ENCODE data around the gene SIRT2. TPM values are rescaled to one million over a fixed set of nuclear protein-coding genes. Genes with fewer than 3 reads are reported as not detected.

SIRT2 gene
- total RNA-seq, 2 experiments from 2014 or later, result 19.4 to 21.2 TPM

- DNase-seq, result no peak
- Mint-ChIP-seq H3K4me3 (peak overlapping the region; percentile 78), H3K27ac (peak overlapping the region; percentile 91), H3K9me3 (no peaks in the 10 kb centered on the region), H3K36me3 (peaks cover 80% of the 10 kb centered on the region), H3K4me1 (peaks cover 78% of the 10 kb centered on the region), H3K27me3 (no peaks in the 10 kb centered on the region)
These were observed 58.1 kb downstream of the SIRT2 start for GRCh38 chr19:38841180-38841766.

- H3K4me3 Mint-ChIP-seq, result no peak overlapping the region
These were observed 58.8 kb downstream of the SIRT2 start for GRCh38 chr19:38840583-38840968.

GRCh38 chr19:38839816-38840582 lies 59.4 kb downstream of the SIRT2 start:
- Mint-ChIP-seq H3K9me3 (no peaks in the 10 kb centered on the region), H3K4me1 (peaks cover 66% of the 10 kb centered on the region), H3K4me3 (peak overlapping the region; percentile 46), H3K27ac (peak overlapping the region; percentile 78), H3K36me3 (peaks cover 74% of the 10 kb centered on the region), H3K27me3 (no peaks in the 10 kb centered on the region)
- no peak for DNase-seq

More at GRCh38 chr19:38840583-38840968, 58.8 kb downstream of the SIRT2 start:
- Mint-ChIP-seq H3K4me1 (peaks cover 71% of the 10 kb centered on the region), H3K27me3 (no peaks in the 10 kb centered on the region), H3K9me3 (no peaks in the 10 kb centered on the region), H3K27ac (peak overlapping the region; percentile 91), H3K36me3 (peaks cover 77% of the 10 kb centered on the region)
- DNase-seq, result no peak

- no peaks in the 10 kb centered on the region for H3K27me3 Mint-ChIP-seq
- peaks cover 61% of the 10 kb centered on the region for H3K4me1 Mint-ChIP-seq
- H3K4me3 Mint-ChIP-seq, result peak overlapping the region; percentile 5
- no peaks in the 10 kb centered on the region for H3K9me3 Mint-ChIP-seq
- peaks cover 69% of the 10 kb centered on the region for H3K36me3 Mint-ChIP-seq
- no peak for DNase-seq
- H3K27ac Mint-ChIP-seq, result peak overlapping the region; percentile 89
These were observed 60.2 kb downstream of the SIRT2 start for GRCh38 chr19:38838986-38839761.

GRCh38 chr19:38838208-38838985 lies 61.0 kb downstream of the SIRT2 start:
- H3K9me3 Mint-ChIP-seq, result no peaks in the 10 kb centered on the region
- DNase-seq, result peak; percentile 61
- peaks cover 61% of the 10 kb centered on the region for H3K36me3 Mint-ChIP-seq

GRCh38 chr19:38837656-38838121 lies 61.7 kb downstream of the SIRT2 start:
- H3K27ac Mint-ChIP-seq, result peak overlapping the region; percentile 29
- no peaks in the 10 kb centered on the region for H3K27me3 Mint-ChIP-seq

More at GRCh38 chr19:38838208-38838985, 61.0 kb downstream of the SIRT2 start:
- no peaks in the 10 kb centered on the region for H3K27me3 Mint-ChIP-seq
- H3K4me3 Mint-ChIP-seq, result peak overlapping the region; percentile 5
- H3K4me1 Mint-ChIP-seq, result peaks cover 53% of the 10 kb centered on the region
- H3K27ac Mint-ChIP-seq, result peak overlapping the region; percentile 89

GRCh38 chr19:38836983-38837626 lies 62.3 kb downstream of the SIRT2 start:
- Mint-ChIP-seq H3K4me1 (peaks cover 44% of the 10 kb centered on the region), H3K36me3 (peaks cover 48% of the 10 kb centered on the region), H3K4me3 (no peak overlapping the region), H3K27me3 (no peaks in the 10 kb centered on the region), H3K9me3 (no peaks in the 10 kb centered on the region), H3K27ac (peak overlapping the region; percentile 29)
- DNase-seq, result no peak

More at GRCh38 chr19:38837656-38838121, 61.7 kb downstream of the SIRT2 start:
- DNase-seq, result no peak
- Mint-ChIP-seq H3K4me3 (no peak overlapping the region), H3K9me3 (no peaks in the 10 kb centered on the region), H3K4me1 (peaks cover 46% of the 10 kb centered on the region), H3K36me3 (peaks cover 54% of the 10 kb centered on the region)

GRCh38 chr19:38836159-38836982 lies 63.0 kb downstream of the SIRT2 start:
- no peaks in the 10 kb centered on the region for H3K9me3 Mint-ChIP-seq
- H3K27me3 Mint-ChIP-seq, result no peaks in the 10 kb centered on the region
- no peak for DNase-seq
- no peak overlapping the region for H3K4me3 Mint-ChIP-seq
- peaks cover 41% of the 10 kb centered on the region for H3K4me1 Mint-ChIP-seq
- peak overlapping the region; percentile 79 for H3K27ac Mint-ChIP-seq
- H3K36me3 Mint-ChIP-seq, result peaks cover 41% of the 10 kb centered on the region

GRCh38 chr19:38834590-38834989 lies 64.8 kb downstream of the SIRT2 start:
- DNase-seq, result no peak
- Mint-ChIP-seq H3K4me1 (peaks cover 36% of the 10 kb centered on the region), H3K36me3 (peaks cover 38% of the 10 kb centered on the region)

GRCh38 chr19:38834104-38834490 lies 65.3 kb downstream of the SIRT2 start:
- Mint-ChIP-seq H3K9me3 (no peaks in the 10 kb centered on the region), H3K36me3 (peaks cover 36% of the 10 kb centered on the region)

More at GRCh38 chr19:38834590-38834989, 64.8 kb downstream of the SIRT2 start:
- Mint-ChIP-seq H3K27ac (peak overlapping the region; percentile 42), H3K9me3 (no peaks in the 10 kb centered on the region), H3K4me3 (no peak overlapping the region), H3K27me3 (no peaks in the 10 kb centered on the region)

GRCh38 chr19:38833092-38833425 lies 66.4 kb downstream of the SIRT2 start:
- DNase-seq, result no peak
- Mint-ChIP-seq H3K27ac (peak overlapping the region; percentile 25), H3K36me3 (peaks cover 32% of the 10 kb centered on the region), H3K4me3 (no peak overlapping the region), H3K4me1 (peaks cover 25% of the 10 kb centered on the region), H3K27me3 (no peaks in the 10 kb centered on the region), H3K9me3 (no peaks in the 10 kb centered on the region)

More at GRCh38 chr19:38834104-38834490, 65.3 kb downstream of the SIRT2 start:
- Mint-ChIP-seq H3K4me1 (peaks cover 31% of the 10 kb centered on the region), H3K4me3 (no peak overlapping the region), H3K27ac (peak overlapping the region; percentile 37), H3K27me3 (no peaks in the 10 kb centered on the region)
- no peak for DNase-seq

- no peaks in the 10 kb centered on the region for H3K9me3 Mint-ChIP-seq
- DNase-seq, result peak; percentile 42
- H3K36me3 Mint-ChIP-seq, result peaks cover 26% of the 10 kb centered on the region
- H3K27ac Mint-ChIP-seq, result peak overlapping the region; percentile 92
- H3K4me1 Mint-ChIP-seq, result peaks cover 24% of the 10 kb centered on the region
- peak overlapping the region; percentile 97 for H3K4me3 Mint-ChIP-seq
- H3K27me3 Mint-ChIP-seq, result no peaks in the 10 kb centered on the region
These were observed 68.2 kb downstream of the SIRT2 start for GRCh38 chr19:38831142-38831605.

GRCh38 chr19:38830039-38830733 lies 69.2 kb downstream of the SIRT2 start:
- H3K4me1 Mint-ChIP-seq, result peaks cover 24% of the 10 kb centered on the region
- H3K36me3 Mint-ChIP-seq, result peaks cover 23% of the 10 kb centered on the region
- peak overlapping the region; percentile 38 for H3K27ac Mint-ChIP-seq
- H3K4me3 Mint-ChIP-seq, result peak overlapping the region; percentile 97
- DNase-seq, result no peak
- H3K9me3 Mint-ChIP-seq, result no peaks in the 10 kb centered on the region
- H3K27me3 Mint-ChIP-seq, result no peaks in the 10 kb centered on the region

Data from activated naive CD8-positive, alpha-beta T cell treated with anti-CD3 and anti-CD28 coated beads for 36 hours (primary cell).